AML-193 (cell line): ENCODE measurements around the gene PDCD4.
A peak's percentile ranks its signal among the peaks of the same experiment; 100 is the strongest.
"Not testable (repeated sequence)": the region's sequence is repeated elsewhere in the genome, so short reads cannot be mapped to it uniquely, and the experiment has no call there.

ENCODE experiments used
- DNase-seq, 2 experiments: peaks; one replicate each; lab custom pipeline; 2025; lab: John Stamatoyannopoulos, UW

Gene PDCD4

DNA sequence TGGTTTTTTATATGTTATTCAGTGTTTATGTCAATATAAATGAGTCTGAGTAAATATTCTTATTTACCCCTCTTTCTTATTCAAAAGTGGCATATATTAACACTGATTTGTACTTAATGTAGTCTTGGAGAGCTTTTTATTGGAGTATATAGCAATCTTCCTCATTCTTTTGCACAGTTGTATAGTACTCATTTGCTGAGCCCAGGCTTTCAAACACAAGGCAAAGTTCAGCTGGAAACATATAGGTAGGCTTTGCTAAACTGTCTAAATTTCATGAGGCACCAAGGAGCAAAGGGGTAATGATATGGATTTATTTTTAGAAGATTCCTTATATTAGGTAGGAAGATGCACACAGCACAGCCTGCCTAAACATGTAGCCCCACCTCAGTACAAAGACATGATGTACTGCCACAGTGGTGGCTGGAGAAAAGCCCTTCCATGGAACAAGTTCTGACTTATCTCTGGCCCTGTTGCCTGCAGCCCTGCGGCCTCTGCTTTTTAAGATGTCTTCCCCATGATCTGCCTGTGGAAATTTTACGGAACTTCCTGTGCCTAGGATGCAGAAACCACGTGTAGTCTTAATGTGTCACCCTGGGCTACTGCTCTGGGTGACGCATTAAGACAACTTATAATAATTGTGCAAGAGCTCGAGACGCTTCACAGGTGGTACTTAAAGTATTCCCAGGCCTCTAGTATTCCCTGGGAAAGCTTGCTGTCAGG is 9.6 kb upstream of the PDCD4 start:
- DNase-seq: no peak

DNA sequence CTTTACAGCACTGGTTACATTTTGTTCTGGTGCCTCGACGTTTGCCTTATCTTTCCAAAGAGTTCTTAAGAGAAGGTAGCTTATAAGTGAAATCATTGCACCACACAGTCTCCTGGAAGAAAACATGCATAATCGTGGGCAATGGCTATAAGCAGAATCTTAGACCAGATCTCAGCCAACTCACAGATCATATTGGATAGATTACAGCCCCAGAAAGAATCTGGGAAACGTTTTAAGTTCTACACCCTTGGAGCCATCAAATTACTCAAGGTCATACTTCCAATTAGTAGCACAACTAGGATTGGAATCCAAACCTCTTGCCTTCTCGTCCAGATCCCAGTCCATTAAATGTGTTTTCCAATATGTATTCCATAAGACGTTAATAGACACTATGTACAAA is 8.8 kb upstream of the PDCD4 start:
- DNase-seq: no peak

DNA sequence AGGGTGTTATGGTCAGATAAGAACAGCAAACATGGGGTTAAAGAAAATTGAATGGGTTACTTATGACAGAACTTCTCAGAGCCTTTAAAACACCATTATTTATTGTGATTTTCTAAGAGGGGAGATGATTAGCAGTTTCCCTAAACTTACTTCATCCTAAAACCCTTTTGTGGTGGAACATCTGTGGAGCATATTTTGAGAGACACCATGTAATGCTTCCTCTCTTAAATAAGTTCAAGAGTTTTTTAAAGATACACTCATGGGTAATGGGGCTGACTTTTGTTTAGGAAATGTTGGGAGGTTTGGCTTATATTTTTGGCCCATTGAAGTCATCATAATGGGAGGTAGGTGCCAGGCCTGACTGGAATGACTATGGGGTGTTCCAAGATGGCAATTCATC is 8.4 kb upstream of the PDCD4 start:
- no peak for DNase-seq

DNA sequence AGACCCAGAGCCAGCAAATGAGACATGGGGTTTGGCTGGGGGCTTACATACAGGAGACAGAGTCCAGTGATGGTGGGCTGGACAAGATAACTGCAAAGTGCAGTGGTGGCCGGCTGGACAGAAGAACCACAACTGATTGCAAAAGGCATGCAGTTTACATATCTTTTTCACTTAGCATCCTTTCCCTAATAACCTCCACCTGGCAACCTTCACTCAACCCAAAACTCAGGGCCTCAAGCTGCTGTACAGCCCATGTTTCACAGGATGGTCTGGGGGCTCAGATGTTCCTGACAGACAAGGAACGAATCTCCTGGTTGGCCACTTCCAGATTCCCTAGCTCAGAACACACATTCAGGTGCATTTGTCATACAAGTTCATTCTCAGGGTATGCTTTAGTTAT is 7.8 kb upstream of the PDCD4 start:
- DNase-seq: no peak

DNA sequence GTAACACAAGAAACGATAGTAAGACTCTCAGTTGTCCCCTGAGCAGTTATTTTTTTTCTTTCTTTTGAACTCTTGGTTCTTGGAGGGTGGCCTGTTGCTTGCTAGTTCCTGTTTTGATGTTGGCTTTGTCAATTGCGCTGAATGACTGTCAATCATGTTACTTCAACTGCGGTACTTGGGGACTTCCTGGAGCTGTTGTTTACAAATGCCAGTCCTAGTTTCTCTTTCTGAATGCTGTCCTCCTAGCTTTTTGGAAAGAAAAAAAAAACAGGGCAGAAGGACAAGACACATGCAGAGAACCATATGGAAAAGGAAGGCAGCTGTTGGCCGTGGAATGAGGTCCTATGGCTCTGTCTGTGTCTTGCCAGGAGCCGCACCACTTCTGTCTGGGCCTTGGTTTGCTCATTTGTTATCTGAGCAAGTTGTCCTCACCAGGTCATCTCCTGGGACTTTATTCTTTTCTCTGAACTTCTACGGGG is 7.0 kb upstream of the PDCD4 start:
- DNase-seq: peak; percentile 70 to 71

DNA sequence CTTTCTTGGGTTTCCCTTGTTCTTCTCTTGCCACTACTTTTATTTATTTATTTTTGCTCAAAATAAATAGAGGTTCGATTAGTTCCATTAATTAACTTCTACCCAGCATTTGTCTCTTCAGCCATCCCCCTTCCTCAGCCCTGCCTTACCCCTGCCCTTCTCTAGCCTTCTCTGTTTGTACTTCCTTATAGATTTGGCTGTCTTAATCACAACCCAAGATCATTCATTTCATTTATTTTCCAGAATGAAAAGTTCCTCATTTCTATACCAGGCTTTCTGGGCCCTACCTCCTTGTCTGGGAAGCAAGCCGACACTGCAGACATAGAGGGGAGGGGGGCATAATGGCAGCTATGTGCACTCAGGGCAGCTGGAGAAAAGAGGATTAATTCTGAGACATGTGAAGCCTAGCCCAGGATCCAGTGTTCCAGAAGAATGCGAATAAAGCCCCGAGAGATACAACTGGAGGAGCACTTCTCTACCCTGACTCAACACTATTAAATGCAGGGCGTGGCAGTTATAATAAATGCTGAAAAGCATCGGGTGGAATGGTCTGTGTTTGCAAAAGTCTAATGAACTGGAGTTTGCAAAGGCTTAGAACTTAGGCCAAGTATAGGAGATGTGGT is 6.4 kb upstream of the PDCD4 start:
- DNase-seq: no peak

DNA sequence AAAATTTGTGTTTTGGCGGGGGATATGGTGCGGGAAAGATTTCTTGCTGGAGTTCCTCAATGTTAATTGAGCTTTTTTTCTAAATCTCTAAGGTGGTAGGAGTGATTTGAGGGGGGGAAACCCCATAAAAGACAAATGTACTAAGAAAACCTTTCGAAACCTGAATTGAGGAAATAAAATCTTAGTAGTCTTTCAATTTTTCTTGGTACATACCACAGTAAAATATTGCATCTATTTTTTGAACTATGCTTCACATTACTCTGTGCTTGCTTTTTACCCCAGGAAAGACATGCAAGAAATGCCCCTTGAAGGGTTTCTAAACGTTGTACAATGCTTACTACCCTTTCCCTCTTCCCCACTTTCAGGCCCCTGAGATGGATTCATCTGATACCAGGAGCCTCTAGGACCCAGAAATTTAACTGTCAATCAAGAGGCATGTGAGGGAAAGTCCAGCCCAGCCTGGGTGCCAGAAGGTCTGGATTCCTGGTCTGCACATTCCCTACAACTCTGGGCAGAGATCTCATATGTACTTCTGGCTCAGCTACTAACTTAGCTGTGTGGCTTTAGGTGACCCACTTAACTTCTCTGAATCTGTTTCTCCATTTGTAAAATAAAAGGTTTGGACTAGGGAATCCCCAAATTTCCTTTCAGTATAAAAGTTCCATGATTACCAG is 5.8 kb upstream of the PDCD4 start:
- DNase-seq: no peak

DNA sequence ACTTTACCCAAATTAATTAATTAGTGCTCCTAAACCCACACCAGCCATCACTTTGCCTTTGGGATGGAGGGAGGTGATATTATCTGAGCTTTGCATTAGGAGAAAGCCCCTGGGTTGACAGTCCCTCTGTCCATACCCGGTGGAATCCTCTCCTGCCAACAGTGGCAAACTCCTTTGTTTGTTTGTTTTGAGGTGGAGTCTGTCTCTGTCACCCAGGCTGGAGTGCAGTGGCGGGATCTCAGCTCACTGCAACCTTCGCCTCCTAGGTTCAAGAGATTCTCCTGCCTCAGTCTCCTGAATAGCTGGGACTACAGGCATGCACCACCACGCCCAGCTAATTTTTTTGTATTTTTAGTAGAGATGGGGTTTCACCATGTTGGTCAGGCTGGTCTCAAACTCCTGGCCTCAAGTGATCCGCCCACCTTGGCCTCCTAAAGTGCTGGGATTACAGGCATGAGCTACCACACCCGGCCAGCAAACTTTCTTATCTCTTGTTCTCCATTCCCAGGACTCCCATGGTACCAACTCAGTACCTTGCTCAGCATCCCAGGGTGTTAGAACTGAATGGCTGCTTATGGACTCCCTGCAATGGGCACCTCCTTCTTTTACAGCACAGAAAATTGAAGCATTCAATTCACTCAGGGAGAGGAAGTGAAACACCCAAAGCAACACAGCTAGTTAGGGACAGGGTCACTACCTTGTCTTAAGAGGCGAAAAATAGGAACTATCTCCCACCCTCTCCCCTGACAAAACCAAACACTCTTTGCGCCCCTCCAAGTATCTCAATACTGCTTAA is 4.5 kb upstream of the PDCD4 start:
- DNase-seq: not testable (repeated sequence)

DNA sequence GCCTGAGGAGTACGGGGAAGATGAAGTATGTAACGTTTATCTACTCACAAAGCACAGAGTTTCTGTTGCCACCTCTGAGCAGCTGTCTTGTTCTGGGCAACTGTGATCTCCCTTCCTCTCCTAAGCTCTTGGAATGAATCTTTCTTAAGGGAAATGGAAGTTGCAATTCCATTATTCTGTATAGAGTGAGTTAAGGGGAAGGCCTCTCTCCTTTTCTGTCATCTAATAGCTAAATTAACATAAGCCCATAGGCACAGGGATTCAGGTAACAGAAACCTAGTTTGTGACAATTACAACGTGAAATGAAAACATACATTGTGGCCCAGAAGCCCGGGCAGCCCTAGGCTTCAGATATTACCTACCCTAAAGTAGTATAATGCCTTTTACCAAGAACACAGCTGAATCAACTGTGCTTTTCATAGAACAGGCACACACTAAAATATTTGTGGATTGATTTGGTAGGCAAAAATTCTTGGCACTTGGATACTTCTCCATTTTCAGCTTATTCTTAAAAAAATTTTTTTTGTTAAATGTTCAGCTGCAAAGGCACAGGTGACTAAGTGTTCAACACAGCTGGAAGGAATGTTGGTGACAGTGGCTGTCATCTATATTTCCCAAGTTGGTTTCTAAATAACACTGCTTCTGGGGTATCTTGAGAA is 3.8 kb upstream of the PDCD4 start:
- no peak for DNase-seq

DNA sequence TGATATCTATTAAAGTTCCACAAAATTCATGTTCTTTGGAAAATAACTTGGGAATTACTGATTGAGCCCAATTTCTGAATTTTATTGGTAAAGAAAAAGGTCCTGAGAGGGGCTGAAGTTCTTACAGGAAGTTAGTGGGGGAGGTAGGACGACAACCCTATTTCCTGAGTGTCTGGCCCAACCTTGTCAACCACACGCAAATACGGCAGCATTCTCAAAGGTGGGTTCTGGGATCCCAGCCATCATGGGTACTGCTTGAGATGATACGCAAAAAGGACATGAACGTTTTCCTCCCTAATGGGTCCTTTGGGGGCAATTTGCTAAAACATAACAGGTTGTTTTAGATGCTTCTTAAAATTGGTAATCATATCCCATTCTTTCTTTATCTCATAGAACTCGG is 2.7 kb upstream of the PDCD4 start:
- no peak for DNase-seq

DNA sequence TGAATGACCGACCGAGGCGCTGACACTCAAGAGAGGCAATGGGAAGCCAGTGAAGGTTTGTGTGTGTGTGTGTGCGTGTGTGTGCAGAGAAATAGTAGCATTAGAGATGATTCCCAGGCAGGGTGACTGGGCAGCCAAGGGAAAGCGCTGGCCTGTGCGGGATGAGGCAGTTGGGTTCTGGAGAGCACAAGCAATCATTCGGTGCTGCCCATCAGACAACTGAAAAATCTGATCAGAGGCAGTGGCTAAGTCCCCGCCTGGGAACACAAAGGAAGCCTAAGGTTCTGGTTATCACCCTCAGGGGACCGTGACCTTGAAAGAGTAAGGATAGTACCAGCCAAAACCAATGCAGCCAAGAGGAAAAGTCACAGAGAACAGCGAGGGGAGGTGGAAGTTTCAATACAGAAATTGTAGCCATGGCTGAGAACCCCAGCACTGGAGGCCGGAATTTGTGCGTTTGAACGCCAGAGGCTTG is 868 bp upstream of the PDCD4 start:
- DNase-seq: no peak

DNA sequence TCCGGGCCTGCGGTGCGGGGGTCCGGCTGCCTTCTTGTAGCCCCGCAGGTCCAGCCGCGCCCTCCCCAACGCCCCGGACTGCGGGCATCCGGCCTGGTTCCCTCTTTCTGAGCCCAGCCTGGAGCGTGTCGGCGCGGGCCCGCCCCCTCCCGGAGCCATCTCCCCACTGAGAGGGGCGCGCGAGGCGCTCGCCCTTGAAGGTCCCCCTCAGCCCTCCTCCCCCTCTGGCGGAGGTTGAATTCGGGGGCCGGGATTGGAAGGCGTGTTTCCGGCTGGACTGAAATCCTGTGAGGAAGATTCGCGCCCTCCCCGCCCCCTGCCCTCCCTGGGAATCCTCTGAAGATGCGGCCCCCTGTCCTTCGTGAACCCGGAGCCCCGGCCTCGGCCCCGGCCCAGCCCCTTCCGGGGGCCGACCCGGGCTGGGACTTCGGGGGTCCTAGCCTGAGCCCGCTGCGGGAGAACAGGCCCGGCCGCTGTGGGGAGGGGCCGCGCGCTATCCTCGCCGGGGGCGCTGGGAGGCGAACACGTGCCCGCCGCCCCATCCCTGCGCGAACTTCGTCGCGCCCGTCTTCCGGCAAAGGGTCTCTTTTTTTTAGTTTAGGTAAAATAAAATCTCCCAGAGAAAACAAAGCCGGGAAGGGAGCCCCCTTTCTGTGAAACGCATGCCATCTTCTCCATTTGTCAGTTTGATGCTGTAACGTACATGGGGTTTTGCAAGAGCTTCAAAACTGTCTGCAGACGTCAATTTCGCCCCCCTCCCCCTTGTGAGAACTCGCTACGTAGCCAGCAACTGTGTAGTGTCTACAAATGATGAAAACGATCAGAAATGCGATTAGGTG is 636 bp downstream of the PDCD4 start:
- DNase-seq: peak; percentile 84 to 89

DNA sequence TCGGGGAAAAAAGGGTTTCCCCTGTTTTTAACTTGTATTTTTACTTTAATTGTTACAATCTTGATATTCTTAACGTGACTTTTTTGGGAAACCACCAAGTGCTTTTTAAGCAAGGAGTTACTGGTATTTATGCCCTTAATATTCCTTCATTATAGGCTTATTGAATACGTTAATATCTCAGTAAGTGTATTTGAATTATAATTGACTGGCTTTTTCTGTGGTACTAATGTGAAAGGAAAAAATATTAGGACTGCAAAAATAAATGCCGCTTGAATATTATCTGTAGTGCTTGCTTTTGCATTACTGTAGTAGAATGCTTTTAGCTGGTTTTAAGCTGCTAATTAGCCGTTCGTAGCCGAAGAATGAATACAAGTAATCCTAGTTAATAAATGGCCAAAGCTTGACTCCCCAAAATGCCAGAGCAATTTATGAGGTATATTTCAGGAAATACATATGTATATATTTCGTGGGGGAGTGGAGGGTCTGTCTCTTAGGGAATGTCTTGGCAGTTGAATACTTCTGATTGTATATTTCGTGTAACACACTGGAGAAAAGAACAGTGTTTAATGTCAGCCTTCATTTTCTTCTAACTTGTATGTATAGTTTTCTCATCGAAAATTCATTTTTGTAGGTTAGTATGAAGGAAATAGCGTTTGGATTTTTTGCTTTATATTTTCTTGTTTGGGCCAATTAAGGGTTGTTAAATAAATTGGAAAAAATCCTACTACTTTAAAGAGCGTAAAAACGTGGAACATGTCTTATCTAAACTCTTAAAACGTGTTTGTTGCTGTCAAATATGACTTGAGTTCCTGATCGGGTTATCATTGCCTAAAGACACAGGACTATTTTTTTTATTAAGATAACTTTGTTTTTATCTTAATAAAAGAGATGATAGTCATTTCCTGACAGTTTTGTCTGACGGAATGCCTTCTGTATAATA is 1.5 kb downstream of the PDCD4 start:
- DNase-seq: no peak

DNA sequence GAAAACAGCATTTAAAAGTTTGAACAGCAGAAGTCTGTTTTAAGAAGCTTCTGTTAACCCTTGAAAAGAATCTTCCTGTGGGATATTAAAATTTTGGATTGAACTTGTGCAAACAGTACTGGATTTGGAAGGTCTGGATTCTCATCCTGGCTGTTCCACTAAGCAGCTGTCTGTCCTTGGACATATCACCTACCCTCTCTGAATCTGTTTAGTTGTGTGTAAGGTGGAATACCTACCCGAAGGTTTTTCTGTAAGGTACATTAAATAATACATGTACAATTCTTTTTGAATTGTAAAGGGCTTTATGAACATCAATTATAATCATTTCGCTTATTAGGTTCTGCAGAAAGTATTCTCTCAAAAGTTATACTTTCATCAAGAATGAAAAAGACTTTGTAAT is 2.2 kb downstream of the PDCD4 start:
- DNase-seq: no peak

DNA sequence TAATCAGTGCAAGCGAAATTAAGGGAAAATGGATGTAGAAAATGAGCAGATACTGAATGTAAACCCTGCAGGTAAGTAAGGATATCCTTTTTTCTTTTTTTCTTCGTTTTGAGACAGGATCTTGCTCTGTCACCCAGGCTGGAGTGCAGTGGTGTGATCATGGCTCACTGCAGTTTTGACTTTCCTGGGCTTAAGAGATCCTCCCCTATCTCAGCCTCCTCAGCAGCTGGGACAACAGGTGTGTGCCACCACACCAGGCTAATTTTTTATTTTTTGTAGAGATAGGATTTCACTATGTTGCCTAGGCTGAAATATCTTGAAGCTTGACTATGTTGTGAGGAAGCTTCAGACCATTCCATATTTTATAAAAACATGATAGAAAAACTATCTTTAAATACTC is 4.3 kb downstream of the PDCD4 start:
- no peak for DNase-seq

DNA sequence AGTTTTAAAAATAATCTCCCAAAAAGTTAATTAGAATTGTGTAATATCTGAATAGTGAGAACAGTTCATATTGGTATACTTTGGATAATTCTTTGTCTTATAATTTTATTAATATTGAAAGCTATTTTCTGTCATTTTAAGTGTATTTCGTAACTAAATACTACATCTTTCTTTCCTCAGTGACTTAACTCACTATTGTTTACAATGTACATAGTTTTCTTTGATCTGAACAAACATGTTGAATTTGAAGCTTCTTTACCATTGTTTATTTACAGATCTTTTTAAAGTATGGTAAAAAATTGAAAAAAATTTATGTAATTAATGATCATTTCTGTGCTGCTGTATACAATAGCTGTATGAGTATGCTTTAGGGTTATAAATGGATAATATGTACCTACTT is 5.1 kb downstream of the PDCD4 start:
- no peak for DNase-seq

DNA sequence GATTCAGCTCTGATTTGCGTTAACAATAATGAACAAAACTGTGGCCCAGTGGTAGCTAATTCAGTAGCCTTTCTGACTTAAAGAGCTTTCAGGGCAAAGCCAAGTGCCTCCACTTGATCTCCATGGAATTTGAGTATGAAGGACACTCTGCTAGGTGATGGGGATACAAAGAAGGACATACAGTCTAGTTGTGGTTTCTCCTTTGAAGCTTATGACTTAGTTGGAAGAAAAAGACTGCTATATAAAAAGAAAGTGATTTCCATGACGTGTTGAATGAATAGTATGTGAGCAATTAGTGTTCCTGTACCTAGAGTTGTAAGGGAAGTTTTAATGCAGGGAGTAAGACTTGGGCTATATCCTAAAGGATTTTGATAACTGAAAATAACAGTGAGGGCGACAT is 8.3 kb downstream of the PDCD4 start:
- no peak for DNase-seq

DNA sequence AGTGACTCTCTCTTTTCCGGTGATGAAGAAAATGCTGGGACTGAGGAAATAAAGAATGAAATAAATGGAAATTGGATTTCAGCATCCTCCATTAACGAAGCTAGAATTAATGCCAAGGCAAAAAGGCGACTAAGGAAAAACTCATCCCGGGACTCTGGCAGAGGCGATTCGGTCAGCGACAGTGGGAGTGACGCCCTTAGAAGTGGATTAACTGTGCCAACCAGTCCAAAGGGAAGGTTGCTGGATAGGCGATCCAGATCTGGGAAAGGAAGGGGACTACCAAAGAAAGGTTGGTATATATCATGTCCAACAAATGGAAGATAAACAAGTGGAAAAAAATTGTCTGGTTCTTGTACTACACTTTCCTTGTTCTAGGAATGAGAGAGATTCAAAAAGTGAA is 9.5 kb downstream of the PDCD4 start:
- no peak for DNase-seq

DNA sequence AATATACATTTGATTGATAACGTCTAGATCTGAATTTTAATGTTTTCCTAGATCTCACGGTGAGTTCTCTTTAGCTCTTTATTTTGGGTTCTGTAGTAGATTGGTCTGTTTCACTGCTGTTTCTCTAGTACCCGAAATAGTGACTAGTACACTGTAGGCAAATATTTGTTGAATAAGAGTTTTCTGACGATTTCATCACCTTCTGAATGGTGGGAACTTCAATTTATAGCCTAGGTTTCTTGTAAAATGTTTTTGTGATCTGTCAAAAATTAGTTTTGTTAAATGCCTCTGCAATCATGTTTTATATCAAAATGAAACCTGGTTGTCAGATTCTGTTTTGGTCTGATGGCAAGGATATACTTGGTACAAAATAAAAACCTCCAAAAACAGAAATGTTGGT is 10.2 kb downstream of the PDCD4 start:
- no peak for DNase-seq

DNA sequence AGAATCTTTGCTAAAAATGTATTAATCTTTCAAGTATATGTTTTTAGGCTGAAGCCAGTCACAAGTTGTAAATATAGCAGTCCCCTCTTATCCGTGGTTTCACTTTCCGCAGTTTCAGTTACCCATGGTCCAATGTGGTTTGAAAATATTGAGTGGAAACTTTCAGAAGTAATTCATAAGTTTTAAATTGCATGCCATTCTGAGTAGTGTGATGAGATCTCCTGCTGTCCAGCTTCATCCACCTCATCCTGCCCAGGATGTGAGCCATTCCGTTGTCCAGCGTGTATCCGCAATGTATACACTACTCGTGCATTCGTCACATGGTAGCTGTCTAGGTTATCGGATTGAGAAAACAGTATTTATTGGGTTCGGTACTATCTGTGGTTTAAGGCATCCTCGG is 12.2 kb downstream of the PDCD4 start:
- DNase-seq: no peak
